T-cell (primary cell): Measurements from ENCODE around the gene TNFRSF14. TPM values are rescaled to one million over a fixed set of nuclear protein-coding genes. Genes with fewer than 3 reads are reported as not detected.

Experiments used
- ATAC-seq, 4 experiments: fragments of 200-7000 bp in 3 of 4; fragments of 150-1000 bp in 1 of 4; cut with Tn5 transposase; replicated peaks in 1 of 4; 1 replicate in 3 of 4; 2 replicates in 1 of 4; pipeline ENCODE4 v1.10.0; 2021; ENCODE audit warnings: moderate library complexity in 3 of 4, mild to moderate bottlenecking in 2 of 4, moderate number of reproducible peaks in 1 of 4
- CTCF ChIA-PET, 2 donors: fragments of 300-600 bp; sonication (Branson Sonifier 250); formaldehyde crosslinking; loops; one replicate each; lab custom pipeline; 2022; ENCODE audit warnings: antibody characterized with exemption in 2 of 2; lab: Charles Lee
- POLR2A ChIA-PET, 2 donors: fragments of 300-600 bp; sonication (Branson Sonifier 250); formaldehyde crosslinking; loops; one replicate each; lab custom pipeline; 2022; ENCODE audit warnings: antibody characterized with exemption in 2 of 2; lab: Charles Lee
- DNase-seq, 35 experiments: peaks; one replicate each; pipeline versions ENCODE4 v3.0.0 to v3.0.0-alpha.2; 2013 to 2023
- H3K27ac ChIP-seq: one replicate; pipeline ENCODE4 v1.5.1; 2013; ENCODE audit warnings: low read length
- H3K27me3 ChIP-seq, 2 experiments: replicated peaks in 1 of 2; 1 replicate in 1 of 2; 2 replicates in 1 of 2; pipeline versions ENCODE4 v1.6.1 to v1.7.0; 2013; ENCODE audit warnings: low read length in 1 of 2, mixed read lengths in 1 of 2; ENCODE audit not compliant: control insufficient read depth in 2 of 2, insufficient read depth in 2 of 2; ENCODE audit errors: extremely low read depth in 1 of 2
- H3K36me3 ChIP-seq, 2 donors: 1 replicate in 1 of 2; 2 replicates in 1 of 2; pipeline versions ENCODE4 v1.6.1 to v1.7.0; 2013; ENCODE audit warnings: low read length in 1 of 2; ENCODE audit not compliant: control insufficient read depth in 2 of 2, insufficient read depth in 1 of 2; ENCODE audit errors: extremely low read depth in 1 of 2
- H3K4me1 ChIP-seq, 2 experiments: 1 replicate in 1 of 2; 2 replicates in 1 of 2; pipeline versions ENCODE4 v1.6.1 to v1.7.0; 2013; ENCODE audit warnings: low read length in 2 of 2, mixed read lengths in 1 of 2; ENCODE audit not compliant: insufficient read depth in 2 of 2, control insufficient read depth in 1 of 2; ENCODE audit errors: extremely low read depth in 1 of 2
- H3K4me3 ChIP-seq, 2 donors: 1 replicate in 1 of 2; 2 replicates in 1 of 2; pipeline versions ENCODE4 v1.5.1 to v1.7.0; 2013; ENCODE audit warnings: mild to moderate bottlenecking in 2 of 2, low read length in 1 of 2, moderate library complexity in 1 of 2; ENCODE audit not compliant: control insufficient read depth in 1 of 2; ENCODE audit errors: extremely low read depth in 1 of 2
- H3K9me3 ChIP-seq: 2 replicates; pipeline ENCODE4 v1.7.0; 2013
- H3K27ac Mint-ChIP-seq, 2 donors: one replicate each; pipeline ENCODE4 v1.8.0; 2020 to 2021; ENCODE audit warnings: mild to moderate bottlenecking in 2 of 2, mixed read lengths in 2 of 2
- H3K27me3 Mint-ChIP-seq, 2 donors: one replicate each; pipeline ENCODE4 v1.8.0; 2021 to 2022; ENCODE audit warnings: mixed read lengths in 2 of 2
- H3K36me3 Mint-ChIP-seq: one replicate; pipeline ENCODE4 v1.8.0; 2021; ENCODE audit warnings: mixed read lengths
- H3K4me1 Mint-ChIP-seq, 3 donors: one replicate each; pipeline ENCODE4 v1.8.0; 2020 to 2022; ENCODE audit warnings: mixed read lengths in 3 of 3, mild to moderate bottlenecking in 1 of 3
- H3K4me3 Mint-ChIP-seq, 3 donors: one replicate each; pipeline ENCODE4 v1.8.0; 2020 to 2022; ENCODE audit warnings: mild to moderate bottlenecking in 3 of 3, mixed read lengths in 3 of 3, moderate library complexity in 3 of 3
- H3K9me3 Mint-ChIP-seq, 3 donors: one replicate each; pipeline ENCODE4 v1.8.0; 2020 to 2022; ENCODE audit warnings: mixed read lengths in 3 of 3
- WGBS: methylation state at CpG from one replicate; pipeline ENCODE4 v1.1.5; 2013; ENCODE audit warnings: missing lambda C conversion rate; ENCODE audit not compliant: insufficient coverage; 5-methylcytosine and 5-hydroxymethylcytosine counted together
- total RNA-seq, 35 experiments: library from RNA in 6 of 35; stranded (reverse) in 6 of 35; fragments of 120-200 nt in 1 of 35; gene quantifications; one replicate each; pipeline versions ENCODE4 v1.2.1 to v1.2.4 and lab custom pipeline; 2013 to 2026

Gene TNFRSF14
- total RNA-seq, 5 donors from 2014 or later (not counting 1 experiment from before 2014, with no cell fraction given) = 163 to 214 (median 211) TPM

DNA sequence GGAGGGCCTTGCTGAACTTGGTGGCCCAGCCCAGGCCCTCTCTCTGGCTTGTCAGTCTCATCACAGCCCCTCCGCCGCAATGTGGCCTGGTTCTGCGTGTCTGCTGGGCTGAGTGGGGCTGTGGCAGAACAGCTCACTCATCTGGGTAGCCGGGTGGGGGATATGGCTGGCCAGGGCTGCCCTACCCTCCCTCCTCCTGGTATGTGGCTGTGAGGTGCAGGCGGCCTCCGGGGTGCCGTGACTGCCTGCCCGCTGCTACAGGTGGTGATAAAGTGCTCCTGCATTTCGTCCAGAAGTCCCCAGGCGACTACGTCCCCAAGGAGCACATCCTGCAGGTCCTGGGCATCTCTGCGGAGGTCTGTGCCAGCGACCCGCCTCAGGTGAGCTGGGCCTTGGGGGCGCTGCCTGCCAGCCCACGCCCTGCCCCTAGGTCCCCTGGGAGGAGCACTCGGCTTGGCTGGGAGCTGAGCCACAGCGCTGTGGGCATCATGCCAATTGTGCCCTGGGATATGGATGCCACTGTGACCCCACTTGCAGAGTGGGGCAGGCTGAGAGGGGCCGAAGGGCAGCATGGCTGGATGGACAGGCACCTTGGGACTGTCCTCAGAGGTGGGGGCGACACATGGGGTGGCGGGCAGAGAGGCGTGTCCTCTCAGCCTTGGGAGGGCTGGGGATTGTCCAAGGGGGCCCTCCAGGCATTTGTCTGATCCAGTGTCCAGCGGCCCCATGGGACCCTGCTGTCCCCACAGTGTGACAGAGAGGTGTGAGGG is 32.7 kb downstream of the TNFRSF14 start:
- no peak for ATAC-seq
- Histone ChIP-seq H3K4me3 (no peak overlapping the region), H3K9me3 (no peaks in the 10 kb centered on the region), H3K4me1 (peaks cover 12 to 53% of the 10 kb centered on the region in 2 experiments), H3K27me3 (peaks cover 0 to 8% of the 10 kb centered on the region in 2 experiments), H3K27ac (no peak overlapping the region), H3K36me3 (peaks cover 0 to 6% of the 10 kb centered on the region in 2 donors)
- 91% methylated on average over 22 of the region's 23 CpGs for WGBS
- H3K27ac Mint-ChIP-seq = no peak overlapping the region
- peaks cover 19 to 34% (median 21%) of the 10 kb centered on the region in 3 donors for H3K4me1 Mint-ChIP-seq
- H3K36me3 Mint-ChIP-seq = no peaks in the 10 kb centered on the region
- ChIA-PET CTCF (no interaction called here), POLR2A (no interaction called here)
- no peaks in the 10 kb centered on the region for H3K9me3 Mint-ChIP-seq
- DNase-seq = no peak
- peak overlapping the region; percentile 16 to 55 (median 34) for H3K4me3 Mint-ChIP-seq
- H3K27me3 Mint-ChIP-seq = no peaks in the 10 kb centered on the region

- Mint-ChIP-seq H3K36me3 (no peaks in the 10 kb centered on the region), H3K4me3 (peak overlapping the region in 1 of 3 donors; percentile 24), H3K9me3 (no peaks in the 10 kb centered on the region), H3K27ac (peak overlapping the region in 1 of 2 donors; percentile 36), H3K4me1 (peaks cover 11 to 26% (median 13%) of the 10 kb centered on the region in 3 donors), H3K27me3 (no peaks in the 10 kb centered on the region)
- DNase-seq (no peak), ATAC-seq (no peak)
- H3K4me3 ChIP-seq = no peak overlapping the region
- H3K27ac ChIP-seq = no peak overlapping the region
- peaks cover 4 to 45% of the 10 kb centered on the region in 2 experiments for H3K4me1 ChIP-seq
- H3K36me3 ChIP-seq = peaks cover 0 to 6% of the 10 kb centered on the region in 2 donors
- H3K9me3 ChIP-seq = no peaks in the 10 kb centered on the region
- ChIA-PET CTCF (no interaction called here), POLR2A (no interaction called here)
- 96% methylated on average over 25 of the region's 25 CpGs for WGBS
- peaks cover 0 to 15% of the 10 kb centered on the region in 2 experiments for H3K27me3 ChIP-seq
Measured at GRCh38 chr1:2589431-2590232, 33.5 kb downstream of the TNFRSF14 start.

DNA sequence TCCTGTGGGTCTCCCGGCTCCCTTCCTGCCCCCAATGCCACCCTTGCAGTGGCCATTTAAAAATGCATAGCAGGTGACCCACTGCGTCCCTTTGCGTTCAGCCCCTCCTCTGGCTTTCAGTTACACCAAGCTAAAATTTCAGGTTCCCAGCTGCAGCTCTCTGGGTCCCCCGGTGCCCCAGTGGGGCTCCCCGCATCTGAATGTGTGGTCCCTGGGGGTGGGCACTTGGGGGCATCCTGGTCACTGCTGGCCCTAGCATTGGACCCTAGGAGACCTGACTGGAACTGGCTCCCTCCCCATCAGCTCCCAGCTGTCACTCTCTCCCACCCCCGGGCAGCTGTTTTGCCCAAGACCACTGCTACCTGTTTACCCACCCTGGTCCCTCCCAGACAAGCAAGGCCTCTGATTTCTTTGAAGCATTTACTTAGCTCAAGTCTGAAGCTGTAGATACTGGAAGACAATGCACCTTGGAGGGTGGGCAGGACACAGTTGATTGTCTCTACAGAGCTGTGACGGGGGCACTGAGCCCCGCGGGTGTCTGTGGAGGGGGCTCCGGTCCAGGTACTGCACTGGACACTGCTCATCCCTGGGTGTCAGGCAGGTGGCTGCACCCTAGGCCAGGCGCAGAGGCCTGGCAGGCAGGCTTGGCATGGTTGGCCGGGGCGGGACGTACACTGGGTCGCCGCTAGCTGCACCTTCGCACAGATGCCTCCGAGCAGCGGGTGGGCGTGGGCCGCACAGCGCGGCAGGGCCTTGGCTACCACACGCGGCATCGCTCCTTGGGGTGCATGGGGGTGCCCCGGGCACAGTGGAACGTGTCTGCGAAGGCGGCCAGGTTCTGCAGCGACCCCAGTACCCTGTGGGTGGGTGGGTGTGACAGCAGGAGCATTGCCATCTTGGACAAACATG is 34.3 kb downstream of the TNFRSF14 start:
- H3K9me3 Mint-ChIP-seq = no peaks in the 10 kb centered on the region
- peaks cover 0 to 36% of the 10 kb centered on the region in 2 experiments for H3K4me1 ChIP-seq
- H3K27me3 ChIP-seq = peaks cover 0 to 23% of the 10 kb centered on the region in 2 experiments
- H3K4me1 Mint-ChIP-seq = peaks cover 2 to 19% (median 6%) of the 10 kb centered on the region in 3 donors
- H3K27me3 Mint-ChIP-seq = no peaks in the 10 kb centered on the region
- CTCF ChIA-PET = no interaction called here
- DNase-seq (peak in 1 of 35 experiments; percentile 22), ATAC-seq (no peak)
- no peak overlapping the region for H3K27ac ChIP-seq
- H3K4me3 ChIP-seq = no peak overlapping the region
- H3K36me3 ChIP-seq = peaks cover 0 to 6% of the 10 kb centered on the region in 2 donors
- no peak overlapping the region for H3K27ac Mint-ChIP-seq
- H3K9me3 ChIP-seq = no peaks in the 10 kb centered on the region
- POLR2A ChIA-PET = no interaction called here
- H3K36me3 Mint-ChIP-seq = no peaks in the 10 kb centered on the region
- no peak overlapping the region for H3K4me3 Mint-ChIP-seq
- 94% methylated on average over 29 of the region's 31 CpGs for WGBS

DNA sequence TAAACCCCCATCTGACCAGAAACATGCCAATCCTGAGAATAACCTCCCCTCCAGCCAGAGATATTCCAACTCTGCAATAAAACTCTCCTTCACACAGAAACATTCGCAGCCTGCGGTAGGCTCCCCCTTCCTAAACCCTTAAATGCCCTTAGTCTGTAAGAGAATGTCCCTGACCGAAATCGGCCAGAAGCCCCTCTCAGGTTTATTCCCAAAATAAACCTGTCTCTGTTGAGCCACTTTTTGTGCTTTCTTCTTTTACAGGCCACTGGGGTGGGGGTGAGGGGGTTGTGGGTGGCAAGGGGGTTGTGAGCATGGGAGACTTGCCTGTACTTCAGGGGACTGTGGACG is 35.0 kb downstream of the TNFRSF14 start:
- peaks cover 0 to 6% of the 10 kb centered on the region in 2 donors for H3K36me3 ChIP-seq
- Mint-ChIP-seq H3K9me3 (no peaks in the 10 kb centered on the region), H3K27me3 (peaks cover 0 to 1% of the 10 kb centered on the region in 2 donors), H3K4me3 (no peak overlapping the region), H3K4me1 (peaks cover 0 to 18% (median 6%) of the 10 kb centered on the region in 3 donors), H3K36me3 (no peaks in the 10 kb centered on the region), H3K27ac (no peak overlapping the region)
- 87% methylated on average over 3 of the region's 5 CpGs for WGBS
- DNase-seq = peak in 1 of 35 experiments; percentile 22
- H3K27me3 ChIP-seq = peaks cover 0 to 27% of the 10 kb centered on the region in 2 experiments
- CTCF ChIA-PET = no interaction called here
- POLR2A ChIA-PET = no interaction called here
- no peak overlapping the region for H3K27ac ChIP-seq
- peaks cover 0 to 32% of the 10 kb centered on the region in 2 experiments for H3K4me1 ChIP-seq
- no peak overlapping the region for H3K4me3 ChIP-seq
- no peak for ATAC-seq
- no peaks in the 10 kb centered on the region for H3K9me3 ChIP-seq

- no peak overlapping the region for H3K4me3 ChIP-seq
- DNase-seq (no peak), ATAC-seq (no peak)
- POLR2A ChIA-PET = no interaction called here
- peaks cover 0 to 30% of the 10 kb centered on the region in 2 experiments for H3K27me3 ChIP-seq
- H3K27me3 Mint-ChIP-seq = peaks cover 0 to 1% of the 10 kb centered on the region in 2 donors
- no peak overlapping the region for H3K27ac ChIP-seq
- peaks cover 0 to 18% (median 6%) of the 10 kb centered on the region in 3 donors for H3K4me1 Mint-ChIP-seq
- H3K36me3 ChIP-seq = peaks cover 0 to 6% of the 10 kb centered on the region in 2 donors
- 89% methylated on average over 3 of the region's 12 CpGs for WGBS
- peaks cover 0 to 32% of the 10 kb centered on the region in 2 experiments for H3K4me1 ChIP-seq
- no peaks in the 10 kb centered on the region for H3K9me3 ChIP-seq
- no peak overlapping the region for H3K4me3 Mint-ChIP-seq
- H3K36me3 Mint-ChIP-seq = no peaks in the 10 kb centered on the region
- CTCF ChIA-PET = no interaction called here
- no peaks in the 10 kb centered on the region for H3K9me3 Mint-ChIP-seq
- H3K27ac Mint-ChIP-seq = no peak overlapping the region
Measured at GRCh38 chr1:2591581-2592261, 35.5 kb downstream of the TNFRSF14 start.
